GM23248 (cell line): ENCODE data around the gene SH3RF3. TPM values are rescaled to one million over a fixed set of nuclear protein-coding genes. Genes with fewer than 3 reads are reported as not detected.

ENCODE experiments used
- DNase-seq: peaks from one replicate; pipeline ENCODE4 v3.0.0-alpha.2; 2015
- H2AFZ ChIP-seq: fragments of 200-600 bp; sonication (generic); 2 replicates; pipeline ENCODE4 v1.6.1; 2016; ENCODE audit warnings: antibody characterized with exemption
- H3F3A ChIP-seq: fragments of 200-600 bp; sonication (generic); 2 replicates; pipeline ENCODE4 v1.6.1; 2016; ENCODE audit warnings: mild to moderate bottlenecking, antibody characterized with exemption, mixed run types; ENCODE audit not compliant: insufficient read depth
- H3K27ac ChIP-seq: fragments of 200-600 bp; sonication (generic); 2 replicates; pipeline ENCODE4 v1.5.1; 2016; ENCODE audit warnings: mild to moderate bottlenecking
- H3K27me3 ChIP-seq: fragments of 200-600 bp; sonication (generic); replicated peaks from 2 replicates; pipeline ENCODE4 v1.6.1; 2016; ENCODE audit warnings: mild to moderate bottlenecking; ENCODE audit not compliant: insufficient read depth
- H3K36me3 ChIP-seq: fragments of 200-600 bp; sonication (generic); 2 replicates; pipeline ENCODE4 v1.6.1; 2016; ENCODE audit warnings: low read depth, mild to moderate bottlenecking
- H3K4me1 ChIP-seq: fragments of 200-600 bp; sonication (generic); 2 replicates; pipeline ENCODE4 v1.6.1; 2016; ENCODE audit warnings: mild to moderate bottlenecking; ENCODE audit not compliant: insufficient read depth
- H3K4me2 ChIP-seq: fragments of 200-600 bp; sonication (generic); one replicate; pipeline ENCODE4 v1.6.1; 2016; ENCODE audit warnings: mild to moderate bottlenecking; ENCODE audit not compliant: unreplicated experiment
- H3K4me3 ChIP-seq: fragments of 200-600 bp; sonication (generic); 2 replicates; pipeline ENCODE4 v1.5.1; 2016; ENCODE audit warnings: mild to moderate bottlenecking
- H3K79me2 ChIP-seq: fragments of 200-600 bp; sonication (generic); 2 replicates; pipeline ENCODE4 v1.6.1; 2016; ENCODE audit warnings: mild to moderate bottlenecking; ENCODE audit not compliant: insufficient read depth
- H3K9ac ChIP-seq: fragments of 200-600 bp; sonication (generic); 2 replicates; pipeline ENCODE4 v1.6.1; 2016; ENCODE audit warnings: mild to moderate bottlenecking
- H3K9me2 ChIP-seq: fragments of 200-600 bp; sonication (generic); 2 replicates; pipeline ENCODE4 v1.6.1; 2016; ENCODE audit warnings: mixed run types, mild to moderate bottlenecking, moderate library complexity; ENCODE audit not compliant: insufficient read depth
- H3K9me3 ChIP-seq: fragments of 200-600 bp; sonication (generic); one replicate; pipeline ENCODE4 v1.6.1; 2017; ENCODE audit warnings: low read depth
- H4K20me1 ChIP-seq: fragments of 200-600 bp; sonication (generic); 2 replicates; pipeline ENCODE4 v1.6.0; 2016; ENCODE audit not compliant: insufficient read depth
- EZH2 ChIP-seq: fragments of 200-600 bp; sonication (generic); IDR thresholded peaks from 2 replicates; pipeline ENCODE4 v1.6.1; 2018; ENCODE audit warnings: antibody characterized with exemption, mild to moderate bottlenecking; ENCODE audit not compliant: insufficient read depth, poor library complexity, severe bottlenecking
- EZH2phosphoT487 ChIP-seq: fragments of 200-600 bp; sonication (generic); IDR thresholded peaks from 2 replicates; pipeline ENCODE4 v1.6.1; 2018; ENCODE audit warnings: antibody characterized with exemption, moderate library complexity, mild to moderate bottlenecking, low read depth; ENCODE audit not compliant: insufficient read depth
- WGBS, 2 experiments: methylation state at CpG; one replicate each; pipeline ENCODE4 v1.1.6; 2015 to 2017; ENCODE audit warnings: low lambda C conversion rate in 2 of 2, low coverage in 1 of 2; ENCODE audit errors: missing lambda C conversion rate in 2 of 2; 5-methylcytosine and 5-hydroxymethylcytosine counted together
- in situ Hi-C: fragments of 300-500 bp; cut with MboI; formaldehyde crosslinking; loops from 2 replicates; pipeline ENCODE4 v1.15.0; 2020
- polyA plus RNA-seq: library from polyadenylated mRNA; unstranded; fragments of >200 nt; fragmentation: Nextera tagmentation; extraction: Ambion mirVana; gene quantifications from 2 replicates; pipeline ENCODE4 v1.2.1, GENCODE V29; 2016
- total RNA-seq: library from RNA; depleted of rRNA; stranded (reverse); fragments of >200 nt; shearing (Covaris generic); gene quantifications from 2 replicates; pipeline ENCODE4 v1.2.3, GENCODE V29; 2014

The SH3RF3 gene
- total and polyA plus RNA-seq, 2 experiments from 2014 or later, result 1.5 to 5.2 TPM

DNA sequence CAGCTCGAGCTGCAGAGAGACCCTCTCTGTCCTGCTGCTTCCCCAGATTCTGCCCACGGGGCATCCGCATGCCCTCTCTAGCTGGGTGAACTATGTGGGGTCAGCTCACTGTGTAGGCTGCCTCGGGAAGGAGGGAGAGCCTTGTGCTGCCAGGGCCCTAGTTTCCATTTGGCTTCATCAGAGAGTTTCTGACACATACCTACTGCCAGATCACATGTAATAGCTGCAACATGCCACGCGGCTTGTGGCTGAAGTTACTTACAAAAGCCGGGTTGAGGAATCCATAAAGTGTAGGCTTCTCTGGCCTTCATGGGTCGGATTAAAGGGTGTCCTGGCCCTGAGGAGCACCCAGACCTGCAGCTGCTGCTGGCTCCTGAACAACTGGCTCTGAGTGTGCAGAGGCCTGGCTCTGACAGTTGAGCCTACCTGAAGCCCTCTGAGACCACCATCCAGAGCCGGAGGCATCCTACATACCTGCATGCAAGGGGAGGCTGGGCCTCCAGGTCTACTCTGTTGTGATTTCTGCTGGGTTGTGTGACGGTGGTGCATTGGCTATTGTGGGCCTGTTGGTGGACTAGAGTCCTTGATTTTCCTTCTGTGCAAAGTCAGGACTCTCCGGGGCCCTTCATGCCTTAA is 130.0 kb downstream of the SH3RF3 start:
- Histone ChIP-seq H3K9ac (no peak overlapping the region), H4K20me1 (no peaks in the 10 kb centered on the region)

DNA sequence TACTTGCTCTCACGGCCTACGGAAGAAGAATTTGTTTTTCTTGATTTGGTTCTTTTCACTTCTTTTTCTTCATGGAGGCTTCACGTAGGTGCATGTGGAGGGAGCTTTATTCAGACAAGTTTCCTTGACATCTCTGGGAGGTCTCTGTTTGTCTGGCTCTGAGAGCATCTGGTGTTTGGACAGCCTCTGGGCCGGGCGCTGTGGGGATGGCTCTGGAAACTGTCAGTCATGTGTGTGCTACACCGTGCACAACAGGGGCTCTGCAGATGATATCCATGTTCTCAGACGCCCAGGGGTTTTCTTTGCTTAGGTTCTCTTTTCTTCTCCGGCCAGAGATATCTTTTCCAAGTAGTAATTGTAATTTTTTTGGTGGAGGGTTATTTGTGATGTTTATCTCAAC is 130.7 kb downstream of the SH3RF3 start:
- no peaks in the 10 kb centered on the region for H4K20me1 ChIP-seq
- H3K9me2 ChIP-seq, result no peaks in the 10 kb centered on the region
- H3K36me3 ChIP-seq, result no peaks in the 10 kb centered on the region
- H3K9ac ChIP-seq, result no peak overlapping the region
- no peaks in the 10 kb centered on the region for H3K27me3 ChIP-seq
- no peak overlapping the region for H3K4me3 ChIP-seq
- no peak overlapping the region for H3K27ac ChIP-seq
- no peaks in the 10 kb centered on the region for H3F3A ChIP-seq
- no peak overlapping the region for H3K4me2 ChIP-seq
- no peak overlapping the region for H2AFZ ChIP-seq
- H3K4me1 ChIP-seq, result no peaks in the 10 kb centered on the region
- peaks cover 14% of the 10 kb centered on the region; the same call in 1 of the 2 replicates for H3K79me2 ChIP-seq
- H3K9me3 ChIP-seq, result no peaks in the 10 kb centered on the region
- in situ Hi-C loops, result no loop called here
- TF ChIP-seq EZH2phosphoT487, result no peak
- DNase-seq, result no peak
- 87 to 88% methylated on average over 8 of the region's 8 CpGs for WGBS, 2 experiments

More for the DNA sequence above, 130.0 kb downstream of the SH3RF3 start:
- no peak overlapping the region for H3K4me2 ChIP-seq
- H3K36me3 ChIP-seq, result no peaks in the 10 kb centered on the region
- H3K4me3 ChIP-seq, result no peak overlapping the region
- no peaks in the 10 kb centered on the region for H3K9me2 ChIP-seq
- no peak overlapping the region for H3K27ac ChIP-seq
- in situ Hi-C loops, result no loop called here
- no peak for TF ChIP-seq EZH2phosphoT487
- no peak for TF ChIP-seq EZH2
- H3K4me1 ChIP-seq, result no peaks in the 10 kb centered on the region
- no peak overlapping the region for H2AFZ ChIP-seq
- H3F3A ChIP-seq, result no peaks in the 10 kb centered on the region
- H3K79me2 ChIP-seq, result peaks cover 14% of the 10 kb centered on the region; the same call in 1 of the 2 replicates
- DNase-seq, result peak; percentile 50
- H3K9me3 ChIP-seq, result no peaks in the 10 kb centered on the region
- no peaks in the 10 kb centered on the region for H3K27me3 ChIP-seq
- 77 to 80% methylated on average over 11 of the region's 11 CpGs for WGBS, 2 experiments

- TF ChIP-seq EZH2phosphoT487 (no peak), EZH2 (no peak)
- Histone ChIP-seq H3K27ac (no peak overlapping the region), H4K20me1 (no peaks in the 10 kb centered on the region), H3K9me2 (no peaks in the 10 kb centered on the region), H3K27me3 (no peaks in the 10 kb centered on the region), H3K4me2 (no peak overlapping the region), H3K9ac (no peak overlapping the region), H3F3A (no peaks in the 10 kb centered on the region), H3K9me3 (no peaks in the 10 kb centered on the region), H3K36me3 (no peaks in the 10 kb centered on the region), H3K4me3 (no peak overlapping the region), H3K4me1 (no peaks in the 10 kb centered on the region; the same call in 1 of the 2 replicates), H2AFZ (no peak overlapping the region), H3K79me2 (peaks cover 14% of the 10 kb centered on the region; the same call in 1 of the 2 replicates)
- DNase-seq, result no peak
- 91 to 92% methylated on average over 11 of the region's 11 CpGs for whole genome bisulfite sequencing, 2 experiments
- in situ Hi-C loops, result no loop called here
These were observed 131.3 kb downstream of the SH3RF3 start for GRCh38 chr2:109260116-109260855.

DNA sequence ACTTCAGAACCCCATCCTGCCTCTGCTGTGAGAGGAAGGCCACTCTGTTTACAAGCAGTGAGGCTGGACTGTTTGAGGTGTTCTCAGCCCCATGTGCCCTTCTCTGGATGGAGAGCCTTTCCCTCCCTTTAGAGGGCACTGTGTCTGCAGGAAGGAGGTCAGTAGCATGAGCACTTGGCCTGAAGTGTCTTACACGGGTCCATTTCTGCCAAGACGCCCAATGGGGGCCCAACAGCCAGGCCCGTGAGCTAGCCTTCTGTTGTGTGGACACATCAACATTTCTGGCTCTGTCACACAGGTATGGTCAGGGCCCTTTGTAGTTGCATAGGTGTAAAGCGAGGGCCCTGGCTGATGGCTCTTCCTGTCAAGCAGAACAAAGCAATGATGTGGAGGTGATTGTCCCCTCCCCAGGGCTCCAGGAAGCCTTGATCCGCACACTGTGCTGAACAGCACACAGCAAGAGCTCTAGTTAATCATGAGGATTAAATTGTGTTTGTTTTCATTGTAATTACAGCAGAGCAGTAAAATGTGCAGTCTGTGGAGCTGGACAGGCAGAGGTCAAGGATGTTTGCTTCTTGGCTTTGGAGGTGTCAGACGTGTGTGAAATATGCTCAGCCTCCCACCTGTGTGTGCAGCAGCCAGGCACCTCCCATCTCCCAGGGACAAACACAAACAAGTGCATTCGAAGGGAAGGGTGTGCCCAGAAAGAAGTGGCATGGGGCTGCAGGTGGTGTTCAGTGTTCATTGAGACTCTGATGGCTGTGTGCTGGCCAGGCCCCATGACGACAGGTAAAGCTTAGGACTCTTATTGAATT is 132.1 kb downstream of the SH3RF3 start:
- peak; percentile 49 for DNase-seq
- Histone ChIP-seq H3K27me3 (no peaks in the 10 kb centered on the region), H3K4me1 (no peaks in the 10 kb centered on the region; the same call in 1 of the 2 replicates), H3K9me2 (no peaks in the 10 kb centered on the region), H3K79me2 (peaks cover 14% of the 10 kb centered on the region; the same call in 1 of the 2 replicates), H3K4me2 (no peak overlapping the region), H4K20me1 (no peaks in the 10 kb centered on the region), H3K9me3 (no peaks in the 10 kb centered on the region), H2AFZ (no peak overlapping the region), H3K9ac (no peak overlapping the region), H3K36me3 (no peaks in the 10 kb centered on the region), H3F3A (no peaks in the 10 kb centered on the region), H3K4me3 (no peak overlapping the region), H3K27ac (no peak overlapping the region)
- WGBS, 2 experiments, result 79 to 85% methylated on average over 8 of the region's 8 CpGs
- in situ Hi-C loops, result no loop called here
- TF ChIP-seq EZH2, result no peak
- TF ChIP-seq EZH2phosphoT487, result no peak
